Measurements from ENCODE around the gene NIPBL. TPM values are rescaled to one million over a fixed set of nuclear protein-coding genes. Genes with fewer than 3 reads are reported as not detected.

The NIPBL gene
- total and polyA plus RNA-seq, 2 of the 13 experiments (the other 11 are each of a cell fraction or from before 2014, with no cell fraction given) = 12.3 to 32.3 TPM

DNA sequence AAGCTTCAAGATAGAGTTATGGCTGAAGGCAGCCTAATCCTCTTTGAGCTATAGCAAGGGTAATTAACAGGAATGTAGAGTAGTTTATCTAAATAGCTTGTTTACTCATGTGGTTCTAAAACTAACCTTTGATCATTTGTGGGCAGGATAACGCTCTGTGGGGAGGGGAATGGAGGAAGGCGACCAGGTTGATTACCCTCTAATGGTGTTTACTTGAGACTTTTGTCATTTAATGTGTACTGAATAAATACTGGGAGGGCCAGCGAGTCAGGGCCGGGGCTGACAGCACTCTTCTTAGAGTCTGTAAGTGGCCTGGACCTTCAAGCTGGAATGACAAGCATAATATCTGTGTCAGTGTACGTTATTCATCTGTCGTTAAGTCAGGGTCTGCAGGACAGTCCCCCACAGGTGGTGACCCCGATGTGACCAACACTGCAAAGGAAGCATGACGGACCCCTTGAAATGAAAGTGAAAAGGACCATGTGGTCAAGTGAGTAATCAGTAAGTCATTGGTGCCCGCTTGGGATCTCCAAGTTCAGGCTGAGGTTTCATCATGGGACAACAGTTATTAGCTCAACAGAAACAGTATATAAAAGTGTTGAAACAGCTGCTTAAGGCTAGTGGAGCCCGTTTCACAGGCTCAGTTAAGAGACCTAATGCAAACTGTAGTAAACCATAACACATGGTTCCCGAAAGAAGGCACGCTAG, 210.1 kb downstream of the NIPBL start (continued):
- TF ChIP-seq, protein P1, sequence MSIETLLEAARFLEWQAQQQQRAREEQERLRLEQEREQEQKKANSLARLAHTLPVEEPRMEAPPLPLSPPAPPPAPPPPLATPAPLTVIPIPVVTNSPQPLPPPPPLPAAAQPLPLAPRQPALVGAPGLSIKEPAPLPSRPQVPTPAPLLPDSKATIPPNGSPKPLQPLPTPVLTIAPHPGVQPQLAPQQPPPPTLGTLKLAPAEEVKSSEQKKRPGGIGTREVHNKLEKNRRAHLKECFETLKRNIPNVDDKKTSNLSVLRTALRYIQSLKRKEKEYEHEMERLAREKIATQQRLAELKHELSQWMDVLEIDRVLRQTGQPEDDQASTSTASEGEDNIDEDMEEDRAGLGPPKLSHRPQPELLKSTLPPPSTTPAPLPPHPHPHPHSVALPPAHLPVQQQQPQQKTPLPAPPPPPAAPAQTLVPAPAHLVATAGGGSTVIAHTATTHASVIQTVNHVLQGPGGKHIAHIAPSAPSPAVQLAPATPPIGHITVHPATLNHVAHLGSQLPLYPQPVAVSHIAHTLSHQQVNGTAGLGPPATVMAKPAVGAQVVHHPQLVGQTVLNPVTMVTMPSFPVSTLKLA (IDR thresholded peaks at IDR 0.05) = no peak
- TF ChIP-seq, protein P2, sequence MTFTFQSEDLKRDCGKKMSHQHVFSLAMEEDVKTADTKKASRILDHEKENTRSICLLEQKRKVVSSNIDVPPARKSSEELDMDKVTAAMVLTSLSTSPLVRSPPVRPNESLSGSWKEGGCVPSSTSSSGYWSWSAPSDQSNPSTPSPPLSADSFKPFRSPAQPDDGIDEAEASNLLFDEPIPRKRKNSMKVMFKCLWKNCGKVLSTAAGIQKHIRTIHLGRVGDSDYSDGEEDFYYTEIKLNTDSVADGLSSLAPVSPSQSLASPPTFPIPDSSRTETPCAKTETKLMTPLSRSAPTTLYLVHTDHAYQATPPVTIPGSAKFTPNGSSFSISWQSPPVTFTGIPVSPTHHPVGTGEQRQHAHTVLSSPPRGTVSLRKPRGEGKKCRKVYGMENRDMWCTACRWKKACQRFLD (CRISPR knock-in tag; IDR thresholded peaks at IDR 0.05; ENCODE audit: borderline replicate concordance) = no peak
- TF ChIP-seq RXRB (CRISPR knock-in tag; IDR thresholded peaks at IDR 0.05; ENCODE audit: borderline replicate concordance) = no peak
- TF ChIP-seq, protein P3, sequence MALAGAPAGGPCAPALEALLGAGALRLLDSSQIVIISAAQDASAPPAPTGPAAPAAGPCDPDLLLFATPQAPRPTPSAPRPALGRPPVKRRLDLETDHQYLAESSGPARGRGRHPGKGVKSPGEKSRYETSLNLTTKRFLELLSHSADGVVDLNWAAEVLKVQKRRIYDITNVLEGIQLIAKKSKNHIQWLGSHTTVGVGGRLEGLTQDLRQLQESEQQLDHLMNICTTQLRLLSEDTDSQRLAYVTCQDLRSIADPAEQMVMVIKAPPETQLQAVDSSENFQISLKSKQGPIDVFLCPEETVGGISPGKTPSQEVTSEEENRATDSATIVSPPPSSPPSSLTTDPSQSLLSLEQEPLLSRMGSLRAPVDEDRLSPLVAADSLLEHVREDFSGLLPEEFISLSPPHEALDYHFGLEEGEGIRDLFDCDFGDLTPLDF (CRISPR knock-in tag; IDR thresholded peaks at IDR 0.05) = no peak
- no peak for TF ChIP-seq THYN1 (CRISPR knock-in tag; IDR thresholded peaks at IDR 0.05; ENCODE audit: borderline replicate concordance, low read depth)
- TF ChIP-seq, protein P4, sequence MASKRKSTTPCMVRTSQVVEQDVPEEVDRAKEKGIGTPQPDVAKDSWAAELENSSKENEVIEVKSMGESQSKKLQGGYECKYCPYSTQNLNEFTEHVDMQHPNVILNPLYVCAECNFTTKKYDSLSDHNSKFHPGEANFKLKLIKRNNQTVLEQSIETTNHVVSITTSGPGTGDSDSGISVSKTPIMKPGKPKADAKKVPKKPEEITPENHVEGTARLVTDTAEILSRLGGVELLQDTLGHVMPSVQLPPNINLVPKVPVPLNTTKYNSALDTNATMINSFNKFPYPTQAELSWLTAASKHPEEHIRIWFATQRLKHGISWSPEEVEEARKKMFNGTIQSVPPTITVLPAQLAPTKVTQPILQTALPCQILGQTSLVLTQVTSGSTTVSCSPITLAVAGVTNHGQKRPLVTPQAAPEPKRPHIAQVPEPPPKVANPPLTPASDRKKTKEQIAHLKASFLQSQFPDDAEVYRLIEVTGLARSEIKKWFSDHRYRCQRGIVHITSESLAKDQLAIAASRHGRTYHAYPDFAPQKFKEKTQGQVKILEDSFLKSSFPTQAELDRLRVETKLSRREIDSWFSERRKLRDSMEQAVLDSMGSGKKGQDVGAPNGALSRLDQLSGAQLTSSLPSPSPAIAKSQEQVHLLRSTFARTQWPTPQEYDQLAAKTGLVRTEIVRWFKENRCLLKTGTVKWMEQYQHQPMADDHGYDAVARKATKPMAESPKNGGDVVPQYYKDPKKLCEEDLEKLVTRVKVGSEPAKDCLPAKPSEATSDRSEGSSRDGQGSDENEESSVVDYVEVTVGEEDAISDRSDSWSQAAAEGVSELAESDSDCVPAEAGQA (IDR thresholded peaks at IDR 0.05; ENCODE audit: low read depth) = no peak
- TF ChIP-seq, protein P4 (CRISPR knock-in tag; IDR thresholded peaks at IDR 0.05; ENCODE audit: borderline replicate concordance) = no peak
- TF ChIP-seq MAFF (IDR thresholded peaks at IDR 0.05; ENCODE audit: low read depth, low read length) = no peak
- no peak for TF ChIP-seq ZNF572 (CRISPR knock-in tag; IDR thresholded peaks at IDR 0.05)
- TF ChIP-seq KDM6A (CRISPR knock-in tag; IDR thresholded peaks at IDR 0.05; ENCODE audit: low read depth) = no peak
- TF ChIP-seq ZFP41 (CRISPR knock-in tag; IDR thresholded peaks at IDR 0.05; ENCODE audit: borderline replicate concordance) = no peak
- TF ChIP-seq ARHGAP35 (CRISPR knock-in tag; IDR thresholded peaks at IDR 0.05; ENCODE audit: borderline replicate concordance) = no peak
- TF ChIP-seq ZNF256 (CRISPR knock-in tag; conservative IDR thresholded peaks at IDR 0.05) = no peak
- TF ChIP-seq ZNF446 (CRISPR knock-in tag; IDR thresholded peaks at IDR 0.05) = no peak
- peak; percentile 43; the same call in 1 of the 2 replicates for TF ChIP-seq FOXA1 (IDR thresholded peaks at IDR 0.05)
- TF ChIP-seq FOXA1 (CRISPR knock-in tag; IDR thresholded peaks at IDR 0.05) = peak; percentile 83
- no peak for TF ChIP-seq ISX (CRISPR knock-in tag; conservative IDR thresholded peaks at IDR 0.05)
- TF ChIP-seq CHCHD3 (CRISPR knock-in tag; IDR thresholded peaks at IDR 0.05) = no peak
- TF ChIP-seq ZKSCAN8 (CRISPR knock-in tag; IDR thresholded peaks at IDR 0.05; ENCODE audit: borderline replicate concordance) = no peak
- no peak for TF ChIP-seq MAFK (conservative IDR thresholded peaks at IDR 0.05 in 1 of 2, IDR thresholded peaks at IDR 0.05 in 1 of 2; ENCODE audit: low read length in 2 of 2)
- TF ChIP-seq ZNF550 (CRISPR knock-in tag; IDR thresholded peaks at IDR 0.05; ENCODE audit: borderline replicate concordance) = no peak

Measured in HepG2 (cell line).